GM12878 (cell line): ENCODE results near the gene ADCY6. TPM values are rescaled to one million over a fixed set of nuclear protein-coding genes. Genes with fewer than 3 reads are reported as not detected.

Source experiments
- ATAC-seq: fragments of 200-7000 bp; cut with Tn5 transposase; 3 replicates; pipeline ENCODE4 v1.9.1; 2020; ENCODE audit warnings: mild to moderate bottlenecking, moderate library complexity
- BruUV-seq: library from RNA; stranded (reverse); fragments of 400-500 nt; replicated peaks from 2 replicates; lab custom pipeline; 2021; lab: Mats Ljungman, UMichigan
- CTCF ChIA-PET: fragments of 300-600 bp; sonication (Branson Sonifier 250); formaldehyde crosslinking; extraction: SDS; loops from one replicate; lab custom pipeline; 2021; ENCODE audit warnings: inconsistent platforms; lab: Yijun Ruan, JAX
- POLR2A ChIA-PET: fragments of 350-600 bp; formaldehyde crosslinking; extraction: SDS; loops from one replicate; lab custom pipeline; 2021; ENCODE audit warnings: inconsistent platforms; lab: Charles Lee
- RAD21 ChIA-PET: fragments of 300-600 bp; sonication (Branson Sonifier 250); formaldehyde crosslinking; loops from one replicate; lab custom pipeline; 2023; ENCODE audit warnings: antibody characterized with exemption; ENCODE audit not compliant: unreplicated experiment; lab: Charles Lee
- SMC1A ChIA-PET: fragments of 300-600 bp; sonication (Branson Sonifier 250); formaldehyde crosslinking; loops from one replicate; lab custom pipeline; 2023; ENCODE audit not compliant: unreplicated experiment, uncharacterized antibody; lab: Charles Lee
- DNase-seq: peaks from one replicate; pipeline ENCODE4 v3.0.0-alpha.2; 2011; ENCODE audit warnings: low read depth, low spot score
- FAIRE-seq: peaks from 3 replicates; lab custom pipeline; 2011; peaks lifted over from hg19 to GRCh38; lab: Jason Lieb, UNC
- H2AFZ ChIP-seq: 2 replicates; pipeline ENCODE4 v1.6.0; 2011; ENCODE audit warnings: low read depth, low read length, control low read depth; ENCODE audit not compliant: control insufficient read depth
- H3K27ac ChIP-seq: 2 replicates; pipeline ENCODE4 v1.5.1; 2011; ENCODE audit warnings: control low read depth; ENCODE audit not compliant: control insufficient read depth, insufficient read depth
- H3K27me3 ChIP-seq, 2 experiments: replicated peaks in 1 of 2; 2 replicates each; pipeline versions ENCODE4 v1.6.0 to v1.6.1; 2011; ENCODE audit warnings: low read length in 1 of 2; ENCODE audit not compliant: control insufficient read depth in 2 of 2, insufficient read depth in 2 of 2
- H3K36me3 ChIP-seq, 2 experiments: 2 replicates each; pipeline ENCODE4 v1.5.1; 2011; ENCODE audit warnings: low read length in 1 of 2; ENCODE audit not compliant: control insufficient read depth in 2 of 2, insufficient read depth in 2 of 2
- H3K4me1 ChIP-seq: 2 replicates; pipeline ENCODE4 v1.6.1; 2011; ENCODE audit warnings: mild to moderate bottlenecking, low read length, moderate library complexity, mixed read lengths; ENCODE audit not compliant: control insufficient read depth, insufficient read depth
- H3K4me2 ChIP-seq: 2 replicates; pipeline ENCODE4 v1.6.0; 2011; ENCODE audit warnings: control low read depth; ENCODE audit not compliant: control insufficient read depth, insufficient read depth
- H3K4me3 ChIP-seq: fragments of 200-600 bp; sonication (generic); 2 replicates; pipeline ENCODE4 v1.5.1; 2016
- H3K79me2 ChIP-seq: 2 replicates; pipeline ENCODE4 v1.6.0; 2011; ENCODE audit warnings: low read length; ENCODE audit not compliant: control insufficient read depth, insufficient read depth
- H3K9ac ChIP-seq: 2 replicates; pipeline ENCODE4 v1.8.0; 2011; ENCODE audit warnings: low read length, control low read depth, mixed read lengths; ENCODE audit not compliant: control insufficient read depth, insufficient read depth
- H3K9me3 ChIP-seq: replicated peaks from 3 replicates; pipeline ENCODE4 v1.5.1; 2011; ENCODE audit warnings: mild to moderate bottlenecking, low read length; ENCODE audit not compliant: control insufficient read depth, insufficient read depth
- H4K20me1 ChIP-seq: 2 replicates; pipeline ENCODE4 v1.6.0; 2011; ENCODE audit not compliant: control insufficient read depth, insufficient read depth
- ATF3 ChIP-seq: IDR thresholded peaks from 2 replicates; pipeline ENCODE4 v1.6.1; 2011; ENCODE audit warnings: low read depth, mild to moderate bottlenecking, low read length, moderate library complexity, borderline replicate concordance; ENCODE audit errors: extremely low read depth
- DPF2 ChIP-seq: fragments of 450-650 bp; IDR thresholded peaks from 2 replicates; pipeline ENCODE4 v1.6.1; 2017; ENCODE audit warnings: mild to moderate bottlenecking
- FOS ChIP-seq: IDR thresholded peaks from 3 replicates; pipeline ENCODE4 v1.6.1; 2011; ENCODE audit warnings: borderline replicate concordance; ENCODE audit not compliant: insufficient read length; ENCODE audit errors: extremely low read depth
- FOXM1 ChIP-seq: IDR thresholded peaks from 2 replicates; pipeline ENCODE4 v1.6.1; 2012; ENCODE audit warnings: low read depth, mild to moderate bottlenecking, inconsistent platforms, low read length, moderate library complexity
- GATAD2B ChIP-seq: fragments of 450-650 bp; conservative IDR thresholded peaks from 2 replicates; pipeline ENCODE4 v1.6.1; 2017; ENCODE audit warnings: low read depth, mild to moderate bottlenecking, moderate library complexity
- HDGF ChIP-seq: fragments of 450-650 bp; IDR thresholded peaks from 2 replicates; pipeline ENCODE4 v1.6.1; 2016; ENCODE audit warnings: antibody characterized with exemption
- KAT2A ChIP-seq: conservative IDR thresholded peaks from 2 replicates; pipeline ENCODE4 v1.6.1; 2011; ENCODE audit warnings: low read depth, low read length; ENCODE audit not compliant: control insufficient read depth
- MTA2 ChIP-seq: fragments of 450-650 bp; IDR thresholded peaks from 2 replicates; pipeline ENCODE4 v1.6.1; 2016; ENCODE audit warnings: low read depth, mild to moderate bottlenecking, moderate library complexity
- PAX5 ChIP-seq: IDR thresholded peaks from 2 replicates; pipeline ENCODE4 v1.6.1; 2011; ENCODE audit warnings: low read depth, low read length, borderline replicate concordance
- TCF3 ChIP-seq: IDR thresholded peaks from 2 replicates; pipeline ENCODE4 v1.6.1; 2012; ENCODE audit warnings: low read depth, mild to moderate bottlenecking, low read length, borderline replicate concordance; ENCODE audit not compliant: insufficient read depth
- YY1 ChIP-seq: IDR thresholded peaks from 2 replicates; pipeline ENCODE4 v1.6.1; 2011; ENCODE audit warnings: low read depth, mild to moderate bottlenecking, low read length
- ZNF217 ChIP-seq: fragments of 450-650 bp; IDR thresholded peaks from 2 replicates; pipeline ENCODE4 v1.6.1; 2017; ENCODE audit warnings: antibody characterized with exemption, mild to moderate bottlenecking
- ZNF384 ChIP-seq: IDR thresholded peaks from 2 replicates; pipeline ENCODE4 v1.6.1; 2012; ENCODE audit warnings: low read depth, mild to moderate bottlenecking, low read length, improper control_type of control experiment, borderline replicate concordance
- ZNF622 ChIP-seq: fragments of 450-650 bp; IDR thresholded peaks from 2 replicates; pipeline ENCODE4 v1.6.1; 2017; ENCODE audit warnings: mild to moderate bottlenecking, inconsistent platforms
- WGBS: methylation state at CpG from one replicate; pipeline ENCODE4 v1.1.6; 2016; ENCODE audit warnings: low lambda C conversion rate; ENCODE audit not compliant: insufficient replicate concordance, insufficient coverage; ENCODE audit errors: missing lambda C conversion rate; 5-methylcytosine and 5-hydroxymethylcytosine counted together
- in situ Hi-C: fragments of 300-500 bp; cut with MboI; formaldehyde crosslinking; loops from 9 replicates; pipeline ENCODE4 v1.14.3; 2018; ENCODE audit warnings: mixed read lengths
- intact Hi-C: fragments of 100-400 bp; cut with micrococcal nuclease; formaldehyde crosslinking; loops from one replicate; pipeline ENCODE4 v1.14.2; 2022; ENCODE audit not compliant: unreplicated experiment
- polyA plus RNA-seq, 11 experiments: library from polyadenylated mRNA; depleted of rRNA in 4 of 11; unstranded in 6 of 11; stranded (reverse) in 5 of 11; fragments of >200 nt; fragmentation: Nextera tagmentation in 4 of 11; fragmentation: Illumina TruSeq in 1 of 11; extraction: Ambion mirVana in 4 of 11; extraction: Trizol in 1 of 11; gene quantifications; 1 replicate in 1 of 11; 2 replicates in 10 of 11; pipeline versions ENCODE4 v1.2.1 to v1.2.3, GENCODE V29; 2011 to 2016; ENCODE audit warnings: inconsistent platforms in 2 of 11, missing spikeins in 2 of 11, low read depth in 1 of 11
- total RNA-seq, 4 experiments: library from RNA; depleted of rRNA in 3 of 4; stranded (reverse); fragments of >200 nt in 3 of 4; fragmentation: Illumina TruSeq in 1 of 4; extraction: Trizol in 1 of 4; gene quantifications; 2 replicates each; pipeline versions ENCODE4 v1.2.1 to v1.2.3, GENCODE V29; 2013 to 2021
- TF ChIP-seq, protein P1 (sequence below), 3 experiments: IDR thresholded peaks in 2 of 3; conservative IDR thresholded peaks in 1 of 3; 2 replicates each; pipeline ENCODE4 v1.5.1; 2011; ENCODE audit warnings: low read depth in 3 of 3, low read length in 3 of 3, mild to moderate bottlenecking in 3 of 3, control low read depth in 2 of 3, moderate library complexity in 2 of 3, inconsistent platforms in 1 of 3, mixed read lengths in 1 of 3; ENCODE audit not compliant: control insufficient read depth in 2 of 3, insufficient read depth in 1 of 3; ENCODE audit errors: extremely low read depth in 1 of 3
- TF ChIP-seq, protein P2 (sequence below): IDR thresholded peaks from 2 replicates; pipeline ENCODE4 v1.6.1; 2012; ENCODE audit warnings: low read depth, low read length, improper control_type of control experiment
- TF ChIP-seq, protein P3 (sequence below): fragments of 450-650 bp; formaldehyde crosslinking; IDR thresholded peaks from 2 replicates; pipeline ENCODE4 v1.4.0; 2020; ENCODE audit warnings: mild to moderate bottlenecking, moderate library complexity

Gene ADCY6
- total and polyA plus RNA-seq, 10 of the 15 experiments (the other 5 are each of a cell fraction or from before 2014, with no cell fraction given): 0.03 to 2.0 (median 0.14) TPM; not detected in 1

DNA sequence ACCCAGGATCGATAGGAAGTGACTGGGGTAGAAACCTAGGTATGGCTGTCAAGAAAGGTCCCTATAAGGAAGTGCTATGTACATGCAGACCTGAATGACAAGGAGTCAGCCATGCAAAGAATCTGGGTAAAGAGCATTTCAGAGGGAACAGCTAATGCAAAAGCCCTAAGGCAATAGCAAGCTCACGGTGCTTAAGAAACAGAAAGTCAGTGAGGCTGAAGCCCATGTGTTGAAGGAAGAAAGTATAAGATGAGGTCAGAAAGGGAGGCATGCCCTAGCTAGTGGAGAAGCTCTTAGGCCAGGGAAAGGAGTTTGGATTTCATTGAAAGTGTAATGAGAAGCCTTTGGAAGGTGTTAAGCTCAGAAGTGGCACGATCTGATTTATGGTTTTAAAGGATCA is 6.0 kb upstream of the ADCY6 start (continued):
- no peak for TF ChIP-seq ATF3
- TF ChIP-seq TCF3: no peak
- TF ChIP-seq PAX5: no peak

GRCh38 chr12:48793696-48794095 is 4.8 kb upstream of the ADCY6 start:
- intact Hi-C loops: loop anchor here (10.0 kb wide), 2 partner anchors 119 to 249 kb away; no protein-coding TSS in a partner anchor
- SMC1A ChIA-PET: interaction anchor here (0.9 to 6.6 kb wide), 4 partner anchors 28 to 173 kb away, joined by 3 to 182 read pairs (median 4); no protein-coding TSS in a partner anchor
- no peak for FAIRE-seq
- TF ChIP-seq ZNF622: no peak
- TF ChIP-seq GATAD2B: no peak
- TF ChIP-seq YY1: no peak
- TF ChIP-seq HDGF: no peak
- TF ChIP-seq DPF2: no peak
- TF ChIP-seq, protein P1, sequence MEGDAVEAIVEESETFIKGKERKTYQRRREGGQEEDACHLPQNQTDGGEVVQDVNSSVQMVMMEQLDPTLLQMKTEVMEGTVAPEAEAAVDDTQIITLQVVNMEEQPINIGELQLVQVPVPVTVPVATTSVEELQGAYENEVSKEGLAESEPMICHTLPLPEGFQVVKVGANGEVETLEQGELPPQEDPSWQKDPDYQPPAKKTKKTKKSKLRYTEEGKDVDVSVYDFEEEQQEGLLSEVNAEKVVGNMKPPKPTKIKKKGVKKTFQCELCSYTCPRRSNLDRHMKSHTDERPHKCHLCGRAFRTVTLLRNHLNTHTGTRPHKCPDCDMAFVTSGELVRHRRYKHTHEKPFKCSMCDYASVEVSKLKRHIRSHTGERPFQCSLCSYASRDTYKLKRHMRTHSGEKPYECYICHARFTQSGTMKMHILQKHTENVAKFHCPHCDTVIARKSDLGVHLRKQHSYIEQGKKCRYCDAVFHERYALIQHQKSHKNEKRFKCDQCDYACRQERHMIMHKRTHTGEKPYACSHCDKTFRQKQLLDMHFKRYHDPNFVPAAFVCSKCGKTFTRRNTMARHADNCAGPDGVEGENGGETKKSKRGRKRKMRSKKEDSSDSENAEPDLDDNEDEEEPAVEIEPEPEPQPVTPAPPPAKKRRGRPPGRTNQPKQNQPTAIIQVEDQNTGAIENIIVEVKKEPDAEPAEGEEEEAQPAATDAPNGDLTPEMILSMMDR (IDR thresholded peaks at IDR 0.05 in 2 of 3, conservative IDR thresholded peaks at IDR 0.05 in 1 of 3; ENCODE audit: control insufficient read depth in 2 of 3, extremely low read depth in 1 of 3, insufficient read depth in 1 of 3, low read depth in 3 of 3, low read length in 3 of 3): no peak
- TF ChIP-seq FOXM1: no peak
- TF ChIP-seq MTA2: no peak
- no peak for TF ChIP-seq ZNF384
- TF ChIP-seq ZNF217: no peak
- TF ChIP-seq, protein P2, sequence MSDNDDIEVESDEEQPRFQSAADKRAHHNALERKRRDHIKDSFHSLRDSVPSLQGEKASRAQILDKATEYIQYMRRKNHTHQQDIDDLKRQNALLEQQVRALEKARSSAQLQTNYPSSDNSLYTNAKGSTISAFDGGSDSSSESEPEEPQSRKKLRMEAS: no peak
- TF ChIP-seq KAT2A: no peak
- TF ChIP-seq, protein P3, sequence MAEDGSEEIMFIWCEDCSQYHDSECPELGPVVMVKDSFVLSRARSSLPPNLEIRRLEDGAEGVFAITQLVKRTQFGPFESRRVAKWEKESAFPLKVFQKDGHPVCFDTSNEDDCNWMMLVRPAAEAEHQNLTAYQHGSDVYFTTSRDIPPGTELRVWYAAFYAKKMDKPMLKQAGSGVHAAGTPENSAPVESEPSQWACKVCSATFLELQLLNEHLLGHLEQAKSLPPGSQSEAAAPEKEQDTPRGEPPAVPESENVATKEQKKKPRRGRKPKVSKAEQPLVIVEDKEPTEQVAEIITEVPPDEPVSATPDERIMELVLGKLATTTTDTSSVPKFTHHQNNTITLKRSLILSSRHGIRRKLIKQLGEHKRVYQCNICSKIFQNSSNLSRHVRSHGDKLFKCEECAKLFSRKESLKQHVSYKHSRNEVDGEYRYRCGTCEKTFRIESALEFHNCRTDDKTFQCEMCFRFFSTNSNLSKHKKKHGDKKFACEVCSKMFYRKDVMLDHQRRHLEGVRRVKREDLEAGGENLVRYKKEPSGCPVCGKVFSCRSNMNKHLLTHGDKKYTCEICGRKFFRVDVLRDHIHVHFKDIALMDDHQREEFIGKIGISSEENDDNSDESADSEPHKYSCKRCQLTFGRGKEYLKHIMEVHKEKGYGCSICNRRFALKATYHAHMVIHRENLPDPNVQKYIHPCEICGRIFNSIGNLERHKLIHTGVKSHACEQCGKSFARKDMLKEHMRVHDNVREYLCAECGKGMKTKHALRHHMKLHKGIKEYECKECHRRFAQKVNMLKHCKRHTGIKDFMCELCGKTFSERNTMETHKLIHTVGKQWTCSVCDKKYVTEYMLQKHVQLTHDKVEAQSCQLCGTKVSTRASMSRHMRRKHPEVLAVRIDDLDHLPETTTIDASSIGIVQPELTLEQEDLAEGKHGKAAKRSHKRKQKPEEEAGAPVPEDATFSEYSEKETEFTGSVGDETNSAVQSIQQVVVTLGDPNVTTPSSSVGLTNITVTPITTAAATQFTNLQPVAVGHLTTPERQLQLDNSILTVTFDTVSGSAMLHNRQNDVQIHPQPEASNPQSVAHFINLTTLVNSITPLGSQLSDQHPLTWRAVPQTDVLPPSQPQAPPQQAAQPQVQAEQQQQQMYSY (CRISPR knock-in tag): no peak
- no peak for TF ChIP-seq FOS

More at GRCh38 chr12:48793696-48794095, 4.8 kb upstream of the ADCY6 start:
- ChIA-PET CTCF (interaction anchor here (0.6 to 12.2 kb wide), 12 partner anchors 9 to 596 kb away, joined by 3 to 405 read pairs (median 15); partner anchors contain the start of genes CACNB3 and DDX23), POLR2A (interaction anchor here (0.5 to 2.1 kb wide), 2 partner anchors 9 to 40 kb away, joined by 3 to 8 read pairs; no protein-coding TSS in a partner anchor), RAD21 (interaction anchor here (0.6 to 6.3 kb wide), 6 partner anchors 32 to 277 kb away, joined by 3 to 158 read pairs (median 4); no protein-coding TSS in a partner anchor)
- Histone ChIP-seq H3K4me3 (no peak overlapping the region), H3K27me3 (no peaks in the 10 kb centered on the region; a peak in 1 of 4 replicates), H3K9ac (no peak overlapping the region), H3K36me3 (no peaks in the 10 kb centered on the region), H3K4me2 (no peak overlapping the region), H4K20me1 (no peaks in the 10 kb centered on the region), H3K79me2 (no peaks in the 10 kb centered on the region), H3K9me3 (no peaks in the 10 kb centered on the region), H2AFZ (no peak overlapping the region), H3K27ac (no peak overlapping the region), H3K4me1 (no peaks in the 10 kb centered on the region)
- in situ Hi-C loops: loop anchor here (10.0 kb wide), 1 partner anchor 249 kb away; no protein-coding TSS in a partner anchor
- 62% methylated on average over 3 of the region's 3 CpGs for WGBS
- BruUV-seq: no TSS peak
- no peak for DNase-seq
- no peak for ATAC-seq
